Heart left ventricle (tissue), 16 donors: Measurements from ENCODE around the gene ZNF217. TPM values are rescaled to one million over a fixed set of nuclear protein-coding genes. Genes with fewer than 3 reads are reported as not detected.

Source experiments
- ATAC-seq, 4 donors: fragments of 200-7000 bp; cut with Tn5 transposase; one replicate each; pipeline ENCODE4 v1.9.1; 2020 to 2022; ENCODE audit warnings: moderate library complexity in 4 of 4, mild to moderate bottlenecking in 3 of 4, moderate number of reproducible peaks in 1 of 4
- DNase-seq, 5 donors: peaks; one replicate each; pipeline ENCODE4 v3.0.0-alpha.2; 2020
- H3K27ac ChIP-seq, 12 donors: fragments of 200-600 bp; sonication (generic) in 4 of 12; one replicate each; pipeline versions ENCODE4 v1.5.0 to v1.8.0; 2016 to 2022; ENCODE audit warnings: mild to moderate bottlenecking in 2 of 12
- H3K27me3 ChIP-seq, 9 donors: fragments of 200-600 bp; sonication (generic) in 2 of 9; one replicate each; pipeline versions ENCODE4 v1.5.1 to v1.8.0; 2016 to 2022; ENCODE audit warnings: mild to moderate bottlenecking in 3 of 9
- H3K36me3 ChIP-seq, 9 donors: fragments of 200-600 bp; sonication (generic) in 2 of 9; one replicate each; pipeline versions ENCODE4 v1.5.0 to v1.8.0; 2018 to 2022; ENCODE audit warnings: mild to moderate bottlenecking in 2 of 9
- H3K4me1 ChIP-seq, 12 donors: fragments of 200-600 bp; sonication (generic) in 4 of 12; one replicate each; pipeline versions ENCODE4 v1.5.0 to v1.8.0; 2016 to 2022; ENCODE audit warnings: mild to moderate bottlenecking in 3 of 12
- H3K4me3 ChIP-seq, 12 donors: fragments of 200-600 bp; sonication (generic) in 4 of 12; one replicate each; pipeline versions ENCODE4 v1.5.0 to v1.8.0; 2017 to 2022; ENCODE audit warnings: mild to moderate bottlenecking in 9 of 12, moderate library complexity in 4 of 12
- H3K9me3 ChIP-seq, 12 donors: fragments of 200-600 bp; sonication (generic) in 4 of 12; one replicate each; pipeline versions ENCODE4 v1.5.0 to v1.8.0; 2016 to 2022; ENCODE audit warnings: mild to moderate bottlenecking in 1 of 12
- CTCF ChIP-seq, 12 donors: fragments of 200-600 bp; sonication (generic) in 4 of 12; IDR thresholded peaks; one replicate each; pipeline versions ENCODE4 v1.5.0 to v1.8.0; 2018 to 2022; ENCODE audit warnings: antibody characterized with exemption in 12 of 12, mild to moderate bottlenecking in 5 of 12
- POLR2A ChIP-seq, 2 donors: fragments of 450-650 bp; IDR thresholded peaks; one replicate each; pipeline ENCODE4 v1.6.1; 2017; ENCODE audit warnings: antibody characterized with exemption in 2 of 2, mild to moderate bottlenecking in 2 of 2, moderate library complexity in 2 of 2
- WGBS, 4 donors: extraction: QIAGEN DNeasy Blood & Tissue Kit in 2 of 4; methylation state at CpG; one replicate each; pipeline versions ENCODE4 v1.1.5 to v1.1.7; 2013 to 2018; 5-methylcytosine and 5-hydroxymethylcytosine counted together
- intact Hi-C, 10 donors: fragments of 100-400 bp; cut with DNase I; formaldehyde crosslinking; loops; one replicate each; pipeline versions ENCODE4 v1.11.1 to v1.14.2; 2022
- polyA plus RNA-seq, 2 donors: library from polyadenylated mRNA; stranded (reverse); fragments of 200-250 nt; gene quantifications; one replicate each; pipeline ENCODE4 v1.2.3, GENCODE V29; 2013
- total RNA-seq, 9 donors: library from RNA; depleted of rRNA in 2 of 9; stranded (reverse); fragments of >200 nt in 2 of 9; fragmentation: NEBNext Ultra II Directional in 3 of 9; extraction: Animal tissue kit (Norgen Biotek cat#: 25700) in 3 of 9; gene quantifications; one replicate each; pipeline versions ENCODE4 v1.1.0 to v1.2.4, GENCODE V29; 2016 to 2023
- donor health status: ischemic (EF 13 %, LVEDD 7.1; RV severe dilation, severe dysfunction).
- donor health status: healthy with polysubstance abuse.
- donor health status: DM: no; HTN: yes; CAD: no.
- donor health status: DM: no; HTN: no; CAD: no.
- donor health status: ischemic (EF 25% LVEDD 6.9; RV normal size, moderate dysfunction).
- donor health status: ischemic (EF 25% LVEDD 5.7; RV mildly dilated, moderate dysfunction).
- donor health status: healthy.
- donor health status: DM: yes; HTN: yes; CAD: no.
- donor health status: ischemic (EF 35%, LVEDD 5.7; RV mildly dilated, moderate dysfunction).
- donor health status: nonischemic (EF 11% LVEDD 7.7; RV severe dilation, severe dysfunction).
- donor health status: DM: yes; HTN: yes; CAD: no.
- donor health status: PGD.
- donor health status: ischemic (EF 29% LVEDD 5.4; RV normal size, mild dysfunction).
- donor health status: nonischemic (EF 23%, LVEDD 6.1; RV moderate dilation, normal function).

Gene ZNF217
- total and polyA plus RNA-seq, 11 donors = 3.7 to 24.1 (median 8.0) TPM

DNA sequence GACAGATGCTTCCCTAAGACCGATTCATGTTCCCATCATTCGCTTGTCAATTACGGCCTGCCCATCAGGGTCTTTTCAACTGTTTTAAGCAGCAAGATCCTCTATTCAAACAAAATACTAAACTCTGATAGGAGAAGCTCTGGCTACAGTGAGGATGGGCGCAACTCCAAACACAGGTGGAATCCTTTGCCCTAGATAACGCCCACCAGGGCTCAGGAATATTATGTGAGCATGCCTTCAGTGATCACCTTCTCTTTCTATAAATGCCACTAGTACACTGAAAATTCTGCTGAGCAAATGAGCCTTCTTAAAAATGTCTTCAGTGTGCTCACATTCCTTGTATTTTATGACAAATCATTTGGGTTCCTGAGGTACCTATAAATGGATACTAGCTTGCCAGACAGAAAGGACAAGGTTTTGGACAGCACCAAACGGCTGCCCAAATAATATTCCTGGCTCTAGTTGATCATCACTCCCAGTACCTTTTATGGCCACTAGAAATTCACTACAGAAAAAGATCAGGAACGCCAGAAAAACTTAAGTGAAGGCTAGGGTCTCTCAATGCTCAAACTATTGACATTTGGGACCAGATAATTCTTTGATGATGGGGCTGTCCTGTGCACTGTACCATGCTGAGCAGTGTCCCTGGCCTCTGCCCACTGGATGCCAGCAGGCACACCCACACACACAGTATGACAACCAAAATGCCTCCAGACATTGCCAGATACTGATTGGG is 13.1 kb downstream of the ZNF217 start:
- H3K4me3 ChIP-seq = peak overlapping the region in 4 of 12 donors; percentile 5 to 52 (median 18)
- ATAC-seq (no peak), DNase-seq (no peak)
- WGBS, 4 donors = 61 to 68% (median 66%) methylated on average over 7 of the region's 7 CpGs
- H3K9me3 ChIP-seq = no peaks in the 10 kb centered on the region
- TF ChIP-seq POLR2A (IDR thresholded peaks at IDR 0.05) = no peak
- TF ChIP-seq CTCF (IDR thresholded peaks at IDR 0.05) = peak in 4 of 12 donors; percentile 9 to 31 (median 16)
- intact Hi-C loops = loop anchor here in 4 of 10 donors (1.0 to 5.0 kb wide), 5 partner anchors 167 to 337 kb away; no protein-coding TSS in a partner anchor
- H3K27me3 ChIP-seq = no peaks in the 10 kb centered on the region
- peaks cover 0 to 67% (median 42%) of the 10 kb centered on the region in 9 donors for H3K36me3 ChIP-seq
- H3K27ac ChIP-seq = peak overlapping the region in 10 of 12 donors; percentile 13 to 91 (median 47)
- H3K4me1 ChIP-seq = peaks cover 4 to 82% (median 48%) of the 10 kb centered on the region in 12 donors

- Histone ChIP-seq H3K36me3 (peaks cover 0 to 74% (median 50%) of the 10 kb centered on the region in 9 donors), H3K4me1 (peaks cover 0 to 75% (median 42%) of the 10 kb centered on the region in 12 donors), H3K4me3 (peak overlapping the region in 6 of 12 donors; percentile 4 to 52 (median 12)), H3K9me3 (no peaks in the 10 kb centered on the region), H3K27me3 (no peaks in the 10 kb centered on the region), H3K27ac (peak overlapping the region in 11 of 12 donors; percentile 10 to 91 (median 52))
- no peak for TF ChIP-seq CTCF (IDR thresholded peaks at IDR 0.05)
- TF ChIP-seq POLR2A (IDR thresholded peaks at IDR 0.05) = no peak
- intact Hi-C loops = loop anchor here (1.0 to 10.0 kb wide), 22 partner anchors 155 to 625 kb away; partner anchors contain the start of gene PFDN4 (in 2 of the 10)
- WGBS, 4 donors = 45 to 56% (median 49%) methylated on average over 10 of the region's 10 CpGs
- peak in 3 of 4 donors; percentile 11 to 33 (median 25) for ATAC-seq
- no peak for DNase-seq
Observed at GRCh38 chr20:53579581-53580375, 13.9 kb downstream of the ZNF217 start.

- peaks cover 0 to 71% (median 38%) of the 10 kb centered on the region in 12 donors for H3K4me1 ChIP-seq
Observed at GRCh38 chr20:53579266-53579580, 14.4 kb downstream of the ZNF217 start.

More at GRCh38 chr20:53579266-53579580, 14.4 kb downstream of the ZNF217 start:
- no peak for TF ChIP-seq CTCF (IDR thresholded peaks at IDR 0.05)
- TF ChIP-seq POLR2A (IDR thresholded peaks at IDR 0.05) = no peak
- Histone ChIP-seq H3K36me3 (peaks cover 0 to 80% (median 55%) of the 10 kb centered on the region in 9 donors), H3K27me3 (no peaks in the 10 kb centered on the region), H3K4me3 (peak overlapping the region in 5 of 12 donors; percentile 6 to 52 (median 17)), H3K9me3 (no peaks in the 10 kb centered on the region), H3K27ac (peak overlapping the region in 10 of 12 donors; percentile 10 to 91 (median 52))
- intact Hi-C loops = loop anchor here (1.0 to 10.0 kb wide), 19 partner anchors 156 to 626 kb away; partner anchors contain the start of gene PFDN4 (in 2 of the 10)
- ATAC-seq (no peak), DNase-seq (no peak)
- 77 to 80% (median 78%) methylated on average over 2 of the region's 2 CpGs for WGBS, 4 donors
